K562 (cell line): ENCODE measurements around the gene P3H1. TPM values are rescaled to one million over a fixed set of nuclear protein-coding genes. Genes with fewer than 3 reads are reported as not detected.

ENCODE experiments used
- BMI1 ChIP-seq: fragments of 150-350 bp; IDR thresholded peaks from 2 replicates; pipeline ENCODE4 v1.6.1; 2014; ENCODE audit warnings: low read length
- CBFA2T3 ChIP-seq: fragments of 450-650 bp; IDR thresholded peaks from 2 replicates; pipeline ENCODE4 v1.6.1; 2017
- EZH2 ChIP-seq: IDR thresholded peaks from 2 replicates; pipeline ENCODE4 v1.6.1; 2012; ENCODE audit warnings: low read depth, mild to moderate bottlenecking, inconsistent platforms, low read length, borderline replicate concordance
- POLR2G ChIP-seq: fragments of 200-400 bp; formaldehyde crosslinking; IDR thresholded peaks from 2 replicates; pipeline ENCODE4 v1.6.1; 2017; ENCODE audit warnings: low read depth, mild to moderate bottlenecking, antibody characterized with exemption, low read length, moderate library complexity
- PTTG1 ChIP-seq: fragments of 450-650 bp; IDR thresholded peaks from 2 replicates; pipeline ENCODE4 v1.6.1; 2016; ENCODE audit warnings: low read depth, mild to moderate bottlenecking, missing genetic modification characterization, missing compliant biosample characterization
- RAD21 ChIP-seq, 2 experiments: fragments of 250-450 bp in 1 of 2; fragments of 450-650 bp in 1 of 2; sonication (Bioruptor Pico) in 1 of 2; formaldehyde crosslinking in 1 of 2; IDR thresholded peaks in 1 of 2; conservative IDR thresholded peaks in 1 of 2; 2 replicates each; pipeline versions ENCODE4 v1.4.0 to v1.8.0; 2020 to 2022; ENCODE audit warnings: mild to moderate bottlenecking in 2 of 2, moderate library complexity in 1 of 2
- RUNX1 ChIP-seq: sonication (generic); IDR thresholded peaks from 2 replicates; pipeline ENCODE4 v1.6.1; 2016; ENCODE audit warnings: antibody characterized with exemption, low read depth
- SIN3B ChIP-seq: fragments of 450-650 bp; IDR thresholded peaks from 2 replicates; pipeline ENCODE4 v1.6.1; 2017; ENCODE audit warnings: low read depth, mild to moderate bottlenecking, moderate library complexity
- SMAD2 ChIP-seq: fragments of 150-350 bp; IDR thresholded peaks from 2 replicates; pipeline ENCODE4 v1.6.1; 2014; ENCODE audit warnings: low read depth, mild to moderate bottlenecking, low read length
- STAG1 ChIP-seq: sonication (generic); formaldehyde crosslinking; IDR thresholded peaks from 2 replicates; pipeline ENCODE4 v1.5.0; 2020; ENCODE audit warnings: missing genetic modification reagents, borderline replicate concordance
- YY1 ChIP-seq, 3 experiments: IDR thresholded peaks; 2 replicates each; pipeline ENCODE4 v1.6.1; 2011; ENCODE audit warnings: low read length in 2 of 3, mild to moderate bottlenecking in 2 of 3, moderate library complexity in 2 of 3, borderline replicate concordance in 1 of 3, control low read depth in 1 of 3, low read depth in 1 of 3; ENCODE audit not compliant: insufficient read depth in 3 of 3, insufficient replicate concordance in 2 of 3, control insufficient read depth in 1 of 3, insufficient read length in 1 of 3; ENCODE audit errors: extremely low read depth in 1 of 3
- ZNF384 ChIP-seq: IDR thresholded peaks from 2 replicates; pipeline ENCODE4 v1.6.1; 2012; ENCODE audit warnings: low read depth, low read length, improper control_type of control experiment
- ZNF408 ChIP-seq: fragments of 250-450 bp; sonication (Bioruptor Pico); IDR thresholded peaks from 2 replicates; pipeline ENCODE4 v1.4.0; 2020; ENCODE audit warnings: low read depth, mild to moderate bottlenecking, moderate library complexity
- ZNF75A ChIP-seq: fragments of 450-650 bp; formaldehyde crosslinking; IDR thresholded peaks from 2 replicates; pipeline ENCODE4 v1.4.0; 2020; ENCODE audit warnings: mild to moderate bottlenecking
- ZNF77 ChIP-seq: fragments of 250-450 bp; sonication (Bioruptor Pico); IDR thresholded peaks from 2 replicates; pipeline ENCODE4 v1.5.0; 2020
- polyA plus RNA-seq, 8 experiments: library from polyadenylated mRNA; depleted of rRNA in 4 of 8; stranded (reverse) in 5 of 8; unstranded in 3 of 8; fragments of >200 nt; fragmentation: Nextera tagmentation in 2 of 8; fragmentation: Illumina TruSeq in 1 of 8; extraction: Ambion mirVana in 2 of 8; extraction: Trizol in 1 of 8; gene quantifications; 2 replicates each; pipeline versions ENCODE4 v1.2.1 to v1.2.3, GENCODE V29; 2011 to 2014; ENCODE audit warnings: inconsistent platforms in 1 of 8, missing spikeins in 1 of 8
- total RNA-seq, 7 experiments: library from RNA; depleted of rRNA in 6 of 7; stranded (reverse); fragments of >200 nt in 6 of 7; fragmentation: Illumina TruSeq in 2 of 7; extraction: Trizol in 2 of 7; gene quantifications; 2 replicates each; pipeline versions ENCODE4 v1.2.1 to v1.2.3, GENCODE V29; 2011 to 2021; ENCODE audit warnings: low replicate concordance in 1 of 7

Gene P3H1
- total and polyA plus RNA-seq, 9 of the 15 experiments (the other 6 are each of a cell fraction or from before 2014, with no cell fraction given) = 1.7 to 81.7 (median 45.7) TPM

DNA sequence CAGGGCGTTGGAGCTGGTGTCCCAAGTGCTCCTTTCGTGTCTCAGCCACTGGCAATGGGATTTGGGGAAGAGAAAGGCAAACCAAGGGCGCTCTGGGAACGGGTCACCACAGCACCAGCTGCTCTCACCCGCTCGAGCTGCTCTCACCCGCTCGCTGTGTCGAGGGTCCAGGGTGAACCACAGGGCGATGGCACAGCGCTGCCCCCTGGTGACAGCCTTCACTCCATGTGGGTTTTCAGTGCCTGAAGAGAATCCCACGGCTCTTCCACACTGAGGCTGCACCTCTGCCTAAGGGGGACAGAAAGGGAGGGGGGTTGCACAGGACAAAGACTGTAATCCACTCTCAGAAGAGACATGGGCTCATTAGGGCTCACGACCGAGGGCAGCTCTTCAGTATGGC, 19.7 kb downstream of the P3H1 start (continued):
- no peak for TF ChIP-seq SMAD2
- TF ChIP-seq YY1 (IDR thresholded peaks at IDR 0.05; ENCODE audit: borderline replicate concordance in 1 of 3, control insufficient read depth in 1 of 3, extremely low read depth in 1 of 3, insufficient read depth in 3 of 3, insufficient read length in 1 of 3, insufficient replicate concordance in 2 of 3, low read depth in 1 of 3, low read length in 2 of 3) = no peak
- TF ChIP-seq PTTG1 (tag) = no peak
- TF ChIP-seq SIN3B = no peak
- TF ChIP-seq ZNF77 (CRISPR knock-in tag) = no peak
- TF ChIP-seq CBFA2T3 = no peak
- TF ChIP-seq POLR2G = 0 out of 2 replicates have a peak, but pooled peaks have one; percentile 35
- TF ChIP-seq EZH2 = no peak
- TF ChIP-seq BMI1 = no peak
- no peak for TF ChIP-seq ZNF75A (CRISPR knock-in tag)
- no peak for TF ChIP-seq ZNF384
- TF ChIP-seq STAG1 (CRISPR knock-in tag) = peak; percentile 43; the same call in 1 of the 2 replicates
- TF ChIP-seq RAD21 (CRISPR knock-in tag; conservative IDR thresholded peaks at IDR 0.05 in 1 of 2, IDR thresholded peaks at IDR 0.05 in 1 of 2) = peak; percentile 52 to 76
- TF ChIP-seq ZNF408 = no peak
- 0 out of 2 replicates have a peak, but pooled peaks have one; percentile 36 for TF ChIP-seq RUNX1
